B cell (primary cell): Measurements from ENCODE around the gene DEPDC1B. TPM values are rescaled to one million over a fixed set of nuclear protein-coding genes. Genes with fewer than 3 reads are reported as not detected.

Source experiments
- ATAC-seq: fragments of 200-7000 bp; cut with Tn5 transposase; one replicate; pipeline ENCODE4 v1.10.0; 2021; ENCODE audit warnings: low read depth, mild to moderate bottlenecking, moderate number of reproducible peaks, moderate library complexity
- CTCF ChIA-PET: fragments of 350-600 bp; sonication (Branson Sonifier 250); formaldehyde crosslinking; loops from one replicate; lab custom pipeline; 2021; ENCODE audit warnings: antibody characterized with exemption, inconsistent platforms; lab: Charles Lee
- POLR2A ChIA-PET: fragments of 350-600 bp; sonication (Branson Sonifier 250); formaldehyde crosslinking; loops from one replicate; lab custom pipeline; 2021; ENCODE audit warnings: antibody characterized with exemption; lab: Charles Lee
- DNase-seq: peaks from one replicate; pipeline ENCODE4 v3.0.0; 2013
- H2AFZ ChIP-seq: 2 replicates; pipeline ENCODE4 v1.6.1; 2012; ENCODE audit warnings: mild to moderate bottlenecking, low read depth, low read length; ENCODE audit not compliant: insufficient read depth, poor library complexity, severe bottlenecking
- H3K27ac ChIP-seq, 2 donors: 1 replicate in 1 of 2; 2 replicates in 1 of 2; pipeline ENCODE4 v1.5.1; 2012 to 2013; ENCODE audit warnings: low read length in 2 of 2, mild to moderate bottlenecking in 2 of 2, moderate library complexity in 1 of 2
- H3K27me3 ChIP-seq, 4 experiments: fragments of 200-600 bp in 1 of 4; sonication (generic) in 1 of 4; replicated peaks in 1 of 4; 1 replicate in 2 of 4; 2 replicates in 2 of 4; pipeline versions ENCODE4 v1.6.1 to v1.7.0; 2013 to 2016; ENCODE audit warnings: low read length in 3 of 4, mild to moderate bottlenecking in 2 of 4, mixed read lengths in 1 of 4, moderate library complexity in 1 of 4; ENCODE audit not compliant: insufficient read depth in 4 of 4, control insufficient read depth in 3 of 4; ENCODE audit errors: control extremely low read depth in 1 of 4
- H3K36me3 ChIP-seq, 2 experiments: replicated peaks in 1 of 2; 1 replicate in 1 of 2; 2 replicates in 1 of 2; pipeline versions ENCODE4 v1.6.1 to v1.7.1; 2013; ENCODE audit warnings: low read length in 1 of 2; ENCODE audit not compliant: insufficient read depth in 2 of 2, control insufficient read depth in 1 of 2; ENCODE audit errors: control extremely low read depth in 1 of 2, extremely low read depth in 1 of 2
- H3K4me1 ChIP-seq, 2 donors: fragments of 200-600 bp in 1 of 2; sonication (generic) in 1 of 2; 1 replicate in 1 of 2; 2 replicates in 1 of 2; pipeline versions ENCODE4 v1.5.1 to v1.6.1; 2013 to 2017; ENCODE audit warnings: low read length in 2 of 2; ENCODE audit not compliant: control insufficient read depth in 2 of 2, insufficient read depth in 2 of 2
- H3K4me2 ChIP-seq: replicated peaks from 2 replicates; pipeline ENCODE3; 2012; ENCODE audit warnings: mild to moderate bottlenecking, low read depth, low read length; ENCODE audit not compliant: poor library complexity, severe bottlenecking
- H3K4me3 ChIP-seq, 5 experiments: fragments of 200-600 bp in 1 of 5; sonication (generic) in 1 of 5; 1 replicate in 3 of 5; 2 replicates in 2 of 5; pipeline versions ENCODE4 v1.5.1 to v1.7.0; 2011 to 2016; ENCODE audit warnings: low read length in 4 of 5, mild to moderate bottlenecking in 4 of 5, low read depth in 2 of 5, control low read depth in 1 of 5, moderate library complexity in 1 of 5; ENCODE audit not compliant: insufficient read depth in 1 of 5; ENCODE audit errors: control extremely low read depth in 1 of 5, extremely low read depth in 1 of 5
- H3K79me2 ChIP-seq: fragments of 200-600 bp; sonication (generic); one replicate; pipeline ENCODE4 v1.6.0; 2016; ENCODE audit warnings: low read length; ENCODE audit not compliant: control insufficient read depth, insufficient read depth
- H3K9ac ChIP-seq: fragments of 200-600 bp; sonication (generic); 2 replicates; pipeline ENCODE4 v1.6.1; 2017; ENCODE audit warnings: mild to moderate bottlenecking, low read length, moderate library complexity
- H3K9me3 ChIP-seq, 3 donors: one replicate each; pipeline versions ENCODE4 v1.6.1 to v1.7.1; 2013; ENCODE audit warnings: low read length in 2 of 3; ENCODE audit not compliant: control insufficient read depth in 2 of 3, insufficient read depth in 1 of 3; ENCODE audit errors: control extremely low read depth in 1 of 3
- H4K20me1 ChIP-seq: 2 replicates; pipeline ENCODE4 v1.6.0; 2012; ENCODE audit warnings: mild to moderate bottlenecking, low read length; ENCODE audit not compliant: insufficient read depth, control insufficient read depth, poor library complexity, severe bottlenecking
- H3K27ac Mint-ChIP-seq: one replicate; pipeline ENCODE4 v1.8.0; 2021; ENCODE audit warnings: mixed read lengths
- H3K27me3 Mint-ChIP-seq: one replicate; pipeline ENCODE4 v1.8.0; 2021; ENCODE audit warnings: mixed read lengths
- H3K4me1 Mint-ChIP-seq: one replicate; pipeline ENCODE4 v1.8.0; 2021; ENCODE audit warnings: mixed read lengths
- H3K4me3 Mint-ChIP-seq: one replicate; pipeline ENCODE4 v1.8.0; 2021; ENCODE audit warnings: mixed read lengths
- H3K9me3 Mint-ChIP-seq: one replicate; pipeline ENCODE4 v1.8.0; 2022; ENCODE audit warnings: mixed read lengths; ENCODE audit not compliant: insufficient read depth
- EZH2 ChIP-seq: IDR thresholded peaks from 2 replicates; pipeline ENCODE4 v1.6.1; 2012; ENCODE audit warnings: borderline replicate concordance, low read depth, mild to moderate bottlenecking, moderate library complexity, low read length; ENCODE audit not compliant: insufficient read depth, poor library complexity, severe bottlenecking
- WGBS: methylation state at CpG from one replicate; pipeline ENCODE4 v1.1.5; 2013; ENCODE audit warnings: missing lambda C conversion rate; ENCODE audit not compliant: insufficient coverage; 5-methylcytosine and 5-hydroxymethylcytosine counted together
- intact Hi-C: fragments of 100-400 bp; cut with micrococcal nuclease; formaldehyde crosslinking; loops from one replicate; pipeline ENCODE4 v1.10.0; 2022
- polyA plus RNA-seq: library from polyadenylated mRNA; depleted of rRNA; stranded (reverse); fragments of >200 nt; gene quantifications from 2 replicates; pipeline ENCODE4 v1.2.3, GENCODE V29; 2012
- total RNA-seq, 2 donors: library from RNA; stranded (reverse); fragments of 120-200 nt in 1 of 2; gene quantifications; 1 replicate in 1 of 2; 2 replicates in 1 of 2; pipeline versions ENCODE4 v1.2.3 to v1.2.4, GENCODE V29; 2013 to 2022
- TF ChIP-seq, protein P1 (sequence below): fragments of 200-600 bp; IDR thresholded peaks from one replicate; pipeline ENCODE4 v1.8.0; 2022; ENCODE audit warnings: antibody characterized with exemption, mild to moderate bottlenecking

Gene DEPDC1B
- total and polyA plus RNA-seq, 2 donors (not counting 1 experiment from before 2014, with no cell fraction given): 0.04 to 0.25 TPM

DNA sequence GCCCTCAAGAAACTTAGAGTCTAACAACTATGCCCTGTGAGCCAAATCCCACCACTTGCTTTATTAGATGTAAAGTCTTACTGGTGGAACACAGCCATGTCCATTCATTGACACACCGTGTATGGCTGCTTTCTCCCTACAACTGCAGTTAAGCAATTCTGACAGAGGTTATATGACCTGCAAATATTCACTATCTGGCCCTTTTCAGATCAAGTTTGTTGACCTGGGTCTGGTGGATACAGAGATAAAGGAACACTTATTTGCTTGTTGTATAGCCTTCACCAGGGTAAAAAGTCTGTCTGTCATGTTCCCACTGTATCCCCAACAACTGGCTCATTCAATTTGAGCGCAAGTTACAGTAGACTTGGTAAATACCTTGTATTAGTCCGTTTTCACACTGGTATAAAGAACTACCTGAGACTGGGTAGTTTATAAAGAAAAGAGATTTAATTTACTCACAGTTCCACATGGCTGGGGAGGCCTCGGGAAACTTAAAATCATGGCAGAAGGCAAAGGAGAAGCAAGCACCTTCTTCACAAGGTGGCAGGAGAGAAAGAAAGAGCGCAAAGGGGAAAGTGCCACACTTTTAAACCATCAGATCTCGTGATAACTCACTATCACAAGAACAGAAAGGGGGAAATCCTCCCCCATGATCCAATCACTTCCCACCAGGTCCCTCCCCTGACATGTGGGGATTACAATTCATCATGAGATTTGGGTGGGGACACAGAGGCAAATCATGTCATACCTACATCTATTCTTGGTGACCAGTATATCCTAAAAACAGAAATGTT, 27.9 kb downstream of the DEPDC1B start:
- peaks cover 3% of the 10 kb centered on the region for H3K79me2 ChIP-seq
- WGBS: no CpG with 5 or more reads among the region's 6 CpGs
- H3K9ac ChIP-seq: no peak overlapping the region
- no peaks in the 10 kb centered on the region for H3K36me3 ChIP-seq
- no peaks in the 10 kb centered on the region for H3K27me3 ChIP-seq
- H3K4me3 Mint-ChIP-seq: no peak overlapping the region
- H3K4me2 ChIP-seq: no peak overlapping the region
- no peaks in the 10 kb centered on the region for H3K9me3 ChIP-seq
- H3K4me1 Mint-ChIP-seq: no peaks in the 10 kb centered on the region
- no peak overlapping the region for H3K27ac Mint-ChIP-seq
- H3K4me1 ChIP-seq: no peaks in the 10 kb centered on the region
- ATAC-seq (no peak), DNase-seq (no peak)
- no peaks in the 10 kb centered on the region for H3K27me3 Mint-ChIP-seq
- POLR2A ChIA-PET: no interaction called here
- no peak overlapping the region for H3K4me3 ChIP-seq
- no peaks in the 10 kb centered on the region for H4K20me1 ChIP-seq
- no peak overlapping the region for H2AFZ ChIP-seq
- TF ChIP-seq, protein P1, sequence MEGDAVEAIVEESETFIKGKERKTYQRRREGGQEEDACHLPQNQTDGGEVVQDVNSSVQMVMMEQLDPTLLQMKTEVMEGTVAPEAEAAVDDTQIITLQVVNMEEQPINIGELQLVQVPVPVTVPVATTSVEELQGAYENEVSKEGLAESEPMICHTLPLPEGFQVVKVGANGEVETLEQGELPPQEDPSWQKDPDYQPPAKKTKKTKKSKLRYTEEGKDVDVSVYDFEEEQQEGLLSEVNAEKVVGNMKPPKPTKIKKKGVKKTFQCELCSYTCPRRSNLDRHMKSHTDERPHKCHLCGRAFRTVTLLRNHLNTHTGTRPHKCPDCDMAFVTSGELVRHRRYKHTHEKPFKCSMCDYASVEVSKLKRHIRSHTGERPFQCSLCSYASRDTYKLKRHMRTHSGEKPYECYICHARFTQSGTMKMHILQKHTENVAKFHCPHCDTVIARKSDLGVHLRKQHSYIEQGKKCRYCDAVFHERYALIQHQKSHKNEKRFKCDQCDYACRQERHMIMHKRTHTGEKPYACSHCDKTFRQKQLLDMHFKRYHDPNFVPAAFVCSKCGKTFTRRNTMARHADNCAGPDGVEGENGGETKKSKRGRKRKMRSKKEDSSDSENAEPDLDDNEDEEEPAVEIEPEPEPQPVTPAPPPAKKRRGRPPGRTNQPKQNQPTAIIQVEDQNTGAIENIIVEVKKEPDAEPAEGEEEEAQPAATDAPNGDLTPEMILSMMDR: no peak
- no peak for TF ChIP-seq EZH2
- CTCF ChIA-PET: interaction anchor here (0.9 to 1.5 kb wide), 2 partner anchors 18 to 862 kb away, joined by 3 read pairs; no protein-coding TSS in a partner anchor
- intact Hi-C loops: no loop called here
- H3K27ac ChIP-seq: no peak overlapping the region
- no peaks in the 10 kb centered on the region for H3K9me3 Mint-ChIP-seq

- H3K9me3 ChIP-seq: no peaks in the 10 kb centered on the region
- CTCF ChIA-PET: interaction anchor here (0.6 to 4.0 kb wide), 6 partner anchors 11 to 1290 kb away, joined by 3 to 65 read pairs (median 4); no protein-coding TSS in a partner anchor
- no peaks in the 10 kb centered on the region for H3K27me3 ChIP-seq
- no peak overlapping the region for H3K4me2 ChIP-seq
- H3K4me3 ChIP-seq: no peak overlapping the region
- peak overlapping the region; percentile 16 for H2AFZ ChIP-seq
- no peaks in the 10 kb centered on the region for H3K79me2 ChIP-seq
- no peaks in the 10 kb centered on the region for H3K9me3 Mint-ChIP-seq
- ATAC-seq: no peak
- intact Hi-C loops: no loop called here
- no peaks in the 10 kb centered on the region for H4K20me1 ChIP-seq
- no peak for TF ChIP-seq EZH2
- TF ChIP-seq, protein P1: no peak
- H3K27ac ChIP-seq: no peak overlapping the region
- H3K36me3 ChIP-seq: no peaks in the 10 kb centered on the region
- no peak overlapping the region for H3K4me3 Mint-ChIP-seq
- H3K9ac ChIP-seq: no peak overlapping the region
- POLR2A ChIA-PET: no interaction called here
- no peaks in the 10 kb centered on the region for H3K4me1 Mint-ChIP-seq
- H3K4me1 ChIP-seq: no peaks in the 10 kb centered on the region
- no peak for DNase-seq
- WGBS: 87% methylated on average over 2 of the region's 2 CpGs
- no peaks in the 10 kb centered on the region for H3K27me3 Mint-ChIP-seq
- H3K27ac Mint-ChIP-seq: no peak overlapping the region
Observed at GRCh38 chr5:60670749-60671148, 29.2 kb downstream of the DEPDC1B start.
